HG02571 (cell line): Measurements from ENCODE around the gene IPO5.

Experiments
- ATAC-seq: cut with Tn5 transposase; IDR thresholded peaks from one replicate; pipeline ENCODE4 v1.9.1; 2021; ENCODE audit warnings: mild to moderate bottlenecking, moderate library complexity; ENCODE audit not compliant: unreplicated experiment

The IPO5 gene

GRCh38 chr13:98054301-98054700 is 100.8 kb downstream of the IPO5 start:
- ATAC-seq: no peak

GRCh38 chr13:98055623-98056022 is 102.1 kb downstream of the IPO5 start:
- ATAC-seq: no peak

- ATAC-seq: no peak
Observed at GRCh38 chr13:98056839-98057410, 103.5 kb downstream of the IPO5 start.

DNA sequence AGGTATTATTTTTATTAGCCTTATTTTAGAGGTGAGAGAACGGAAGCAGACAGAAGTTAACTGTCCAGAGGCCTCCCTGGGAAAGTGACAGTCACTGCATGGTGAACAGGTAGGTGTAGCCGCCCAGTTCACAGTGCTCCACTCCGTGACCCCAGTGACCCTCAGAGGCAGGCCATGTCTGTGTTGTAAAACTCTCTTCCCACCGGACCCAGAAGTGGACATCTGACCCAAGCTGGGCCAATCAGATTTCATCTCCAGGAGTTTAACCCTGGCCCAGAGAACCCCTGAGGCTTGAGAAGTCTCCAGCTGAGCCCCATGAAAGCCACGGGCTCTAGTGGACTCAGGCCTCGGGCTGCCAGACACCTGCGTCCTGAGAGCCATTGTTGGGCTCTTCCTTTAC is 105.8 kb downstream of the IPO5 start:
- no peak for ATAC-seq

DNA sequence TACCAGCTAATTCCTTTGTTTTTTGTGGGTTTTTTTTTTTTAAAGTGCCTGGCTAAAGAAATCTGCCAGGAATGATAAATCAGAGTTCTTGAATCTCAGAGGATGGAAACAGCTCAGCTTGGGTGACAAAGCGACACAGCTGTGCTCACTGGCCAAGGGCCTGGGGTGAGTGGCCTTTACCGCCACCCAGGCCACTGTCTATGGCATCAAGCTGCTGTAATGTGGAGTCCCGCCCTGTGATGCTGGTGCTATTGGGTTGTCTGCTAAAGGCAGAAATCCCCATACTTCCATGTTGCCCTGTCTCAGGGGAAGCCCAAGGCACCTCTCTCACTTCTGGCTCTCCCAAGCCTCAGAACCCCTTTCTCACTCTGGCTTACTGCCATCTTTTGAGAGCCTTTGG is 106.8 kb downstream of the IPO5 start:
- no peak for ATAC-seq

DNA sequence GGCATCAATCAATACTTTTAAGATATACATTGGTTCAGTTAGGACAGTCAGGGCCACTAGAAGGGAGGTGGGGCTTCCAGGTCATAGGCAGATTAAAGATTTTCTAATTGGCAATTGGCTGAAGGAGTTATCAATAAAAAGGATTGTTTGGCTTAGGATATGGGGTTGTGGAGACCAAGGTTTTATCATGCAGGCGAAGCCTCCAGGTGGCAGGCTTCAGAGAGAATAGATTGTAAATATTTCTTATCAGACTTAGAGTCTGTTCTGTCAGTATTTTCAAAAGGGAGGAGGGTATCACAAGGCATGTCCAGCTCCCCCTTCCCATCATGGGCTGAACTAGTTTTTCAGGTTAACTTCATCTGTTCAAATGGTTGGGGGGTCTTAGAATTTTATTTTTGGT is 112.0 kb downstream of the IPO5 start:
- ATAC-seq: no peak

GRCh38 chr13:98066636-98067035 is 113.2 kb downstream of the IPO5 start:
- ATAC-seq: no peak

DNA sequence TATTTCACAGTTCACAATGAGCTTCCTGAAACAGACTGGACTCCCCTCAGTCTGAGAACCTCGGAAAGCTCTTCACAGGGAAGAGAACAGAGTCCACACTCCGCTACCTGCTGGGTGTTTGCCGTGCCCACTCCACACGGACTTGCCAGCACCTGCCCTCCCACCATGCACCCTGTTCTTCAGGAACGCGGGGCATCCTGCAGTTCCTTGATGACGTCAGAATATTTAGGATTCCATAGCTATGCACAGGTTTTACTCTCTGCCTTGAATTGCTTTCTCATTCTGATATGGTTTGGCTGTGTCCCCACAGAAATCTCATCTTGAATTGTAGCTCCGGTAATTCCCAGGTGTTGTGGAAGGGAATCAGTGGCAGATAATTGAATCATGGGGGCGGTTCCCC is 115.0 kb downstream of the IPO5 start:
- ATAC-seq: no peak

GRCh38 chr13:98069985-98070384 is 116.5 kb downstream of the IPO5 start:
- ATAC-seq: no peak

- ATAC-seq: no peak
Observed at GRCh38 chr13:98071316-98071715, 117.8 kb downstream of the IPO5 start.

GRCh38 chr13:98072476-98072875 is 119.0 kb downstream of the IPO5 start:
- no peak for ATAC-seq
